Ishikawa (cell line): ENCODE data around the gene EIF5.

ENCODE experiments used
- CEBPB ChIP-seq: IDR thresholded peaks from 2 replicates; pipeline ENCODE4 v1.6.1; 2012
- EGR1 ChIP-seq: IDR thresholded peaks from 2 replicates; pipeline ENCODE4 v1.6.1; 2012
- EP300 ChIP-seq: IDR thresholded peaks from 2 replicates; pipeline ENCODE4 v1.6.1; 2012; ENCODE audit warnings: borderline replicate concordance
- USF1 ChIP-seq: IDR thresholded peaks from 2 replicates; pipeline ENCODE4 v1.6.1; 2012

DNA sequence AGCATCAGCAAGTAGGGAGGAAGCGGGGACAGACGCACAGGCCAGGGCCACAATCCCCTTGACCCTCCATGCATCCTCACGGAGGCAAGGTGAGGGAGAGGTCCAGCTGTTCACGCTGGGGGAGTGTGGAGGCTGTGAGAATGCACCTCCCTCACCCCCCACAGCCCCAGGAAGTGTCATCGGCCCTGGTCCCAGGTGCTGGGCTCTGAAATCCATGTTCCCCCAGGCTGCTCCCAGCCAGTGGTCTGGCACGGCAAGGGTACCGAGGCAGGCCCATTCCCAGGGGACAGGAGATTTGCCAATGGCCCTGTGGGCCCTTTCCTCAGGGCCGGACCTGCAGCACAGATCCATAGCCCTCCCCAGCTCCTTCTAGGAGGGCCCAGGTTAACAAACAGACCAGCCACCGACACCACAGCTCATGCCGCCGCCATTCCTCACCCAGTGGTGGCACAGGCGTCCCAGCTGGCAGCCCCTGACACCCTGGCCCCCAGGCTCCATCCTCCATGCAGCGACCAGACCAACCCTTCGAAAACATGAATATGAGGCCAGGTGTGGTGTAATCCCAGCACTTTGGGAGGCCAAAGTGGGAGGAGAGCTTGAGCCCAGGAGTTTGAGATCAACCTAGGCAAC, 21.9 kb upstream of the EIF5 start:
- TF ChIP-seq EP300 (no peak), USF1 (no peak), EGR1 (no peak), CEBPB (no peak)
